Bronchial epithelial cell (primary cell): Measurements from ENCODE around the gene DPP10. TPM values are rescaled to one million over a fixed set of nuclear protein-coding genes. Genes with fewer than 3 reads are reported as not detected.

Experiments used
- DNase-seq: peaks from one replicate; pipeline ENCODE4 v3.0.0-alpha.2; 2010; ENCODE audit warnings: low read depth
- FAIRE-seq: peaks from 2 replicates; lab custom pipeline; 2011; peaks lifted over from hg19 to GRCh38; lab: Jason Lieb, UNC
- H3K27me3 ChIP-seq: 2 replicates; pipeline ENCODE4 v1.5.1; 2011; ENCODE audit warnings: low read length; ENCODE audit not compliant: control insufficient read depth, insufficient read depth
- H3K36me3 ChIP-seq: 2 replicates; pipeline ENCODE4 v1.5.1; 2011; ENCODE audit warnings: low read length; ENCODE audit not compliant: control insufficient read depth, insufficient read depth
- H3K4me3 ChIP-seq: 2 replicates; pipeline ENCODE4 v1.5.1; 2011; ENCODE audit warnings: mild to moderate bottlenecking, low read depth, low read length, control low read depth
- CTCF ChIP-seq: IDR thresholded peaks from 2 replicates; pipeline ENCODE4 v1.5.1; 2011; ENCODE audit warnings: mild to moderate bottlenecking, moderate library complexity, low read length, control low read depth, inconsistent platforms; ENCODE audit not compliant: insufficient read depth, severe bottlenecking
- total RNA-seq: library from RNA; depleted of rRNA; stranded (reverse); fragments of >200 nt; gene quantifications from 2 replicates; pipeline ENCODE4 v1.2.1, GENCODE V29; 2014

The DPP10 gene
- total RNA-seq, 1 donor from 2014 or later = 0.26 TPM

- Histone ChIP-seq H3K27me3 (no peaks in the 10 kb centered on the region), H3K4me3 (no peak overlapping the region), H3K36me3 (no peaks in the 10 kb centered on the region)
- DNase-seq (no peak), FAIRE-seq (no peak)
- no peak for TF ChIP-seq CTCF
These were observed 627.6 kb downstream of the DPP10 start for GRCh38 chr2:115070002-115070401.

- no peak overlapping the region for H3K4me3 ChIP-seq
- no peaks in the 10 kb centered on the region for H3K36me3 ChIP-seq
- TF ChIP-seq CTCF = no peak
- H3K27me3 ChIP-seq = no peaks in the 10 kb centered on the region
- DNase-seq (no peak), FAIRE-seq (no peak)
These were observed 629.1 kb downstream of the DPP10 start for GRCh38 chr2:115071534-115071933.

- no peaks in the 10 kb centered on the region for H3K27me3 ChIP-seq
- no peak for DNase-seq
- no peak for TF ChIP-seq CTCF
- no peaks in the 10 kb centered on the region for H3K36me3 ChIP-seq
- no peak overlapping the region for H3K4me3 ChIP-seq
- no peak for FAIRE-seq
These were observed 633.4 kb downstream of the DPP10 start for GRCh38 chr2:115075800-115076199.

GRCh38 chr2:115077626-115078025 lies 635.2 kb downstream of the DPP10 start:
- no peak for TF ChIP-seq CTCF
- no peak for FAIRE-seq

GRCh38 chr2:115083225-115083624 lies 640.8 kb downstream of the DPP10 start:
- FAIRE-seq = no peak
- Histone ChIP-seq H3K4me3 (no peak overlapping the region), H3K36me3 (no peaks in the 10 kb centered on the region), H3K27me3 (no peaks in the 10 kb centered on the region)
- TF ChIP-seq CTCF = no peak
- peak; percentile 18 for DNase-seq

More at GRCh38 chr2:115077626-115078025, 635.2 kb downstream of the DPP10 start:
- H3K36me3 ChIP-seq = no peaks in the 10 kb centered on the region
- no peak overlapping the region for H3K4me3 ChIP-seq
- no peak for DNase-seq
- H3K27me3 ChIP-seq = no peaks in the 10 kb centered on the region

GRCh38 chr2:115083711-115084110 lies 641.3 kb downstream of the DPP10 start:
- Histone ChIP-seq H3K27me3 (no peaks in the 10 kb centered on the region), H3K4me3 (no peak overlapping the region), H3K36me3 (no peaks in the 10 kb centered on the region)
- no peak for FAIRE-seq
- DNase-seq = no peak
- no peak for TF ChIP-seq CTCF
